HG02840 (cell line): ENCODE measurements around the gene IFNK.

Experiments
- ATAC-seq: cut with Tn5 transposase; IDR thresholded peaks from one replicate; pipeline ENCODE4 v1.9.1; 2021; ENCODE audit warnings: mild to moderate bottlenecking, moderate library complexity, moderate number of reproducible peaks; ENCODE audit not compliant: unreplicated experiment, low FRiP score

The IFNK gene

DNA sequence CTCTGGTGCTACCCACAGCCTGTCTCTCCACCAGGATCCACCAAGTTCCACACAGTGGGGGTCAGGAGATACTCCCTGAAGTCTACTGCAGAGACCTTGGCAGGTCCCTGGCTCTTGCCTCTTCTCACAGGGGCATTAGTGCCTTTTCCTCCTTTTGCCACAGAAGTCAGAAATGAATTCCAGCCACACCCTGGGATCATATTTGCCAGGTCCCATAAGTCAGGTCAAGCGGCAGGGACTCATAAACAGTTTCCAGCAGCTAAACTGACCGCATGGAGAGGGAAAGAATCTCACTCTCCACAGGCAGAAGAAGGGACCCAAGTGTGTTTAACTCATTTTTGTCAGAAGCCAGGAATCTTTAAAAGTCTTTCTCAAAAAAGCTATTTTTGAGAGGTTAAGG is 13.3 kb upstream of the IFNK start:
- no peak for ATAC-seq

DNA sequence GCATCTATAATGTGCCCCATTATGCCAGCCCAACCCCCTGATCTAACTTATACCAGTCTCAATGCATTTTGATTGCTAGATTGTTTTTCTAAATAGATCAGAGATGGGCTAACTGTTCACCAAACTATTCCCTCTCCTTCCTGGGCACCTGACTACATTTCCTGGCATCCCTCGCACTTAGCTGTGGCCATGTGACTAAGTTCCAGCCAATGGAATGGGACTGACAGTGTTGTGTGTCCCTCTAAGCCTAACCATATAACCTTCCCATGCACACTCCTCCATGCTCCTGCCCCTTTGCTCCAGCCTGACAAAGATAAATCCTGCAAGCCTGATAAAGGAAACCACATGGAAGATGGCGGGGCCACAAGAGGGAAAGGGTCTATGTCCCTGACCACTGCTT is 12.3 kb upstream of the IFNK start:
- ATAC-seq, result no peak

DNA sequence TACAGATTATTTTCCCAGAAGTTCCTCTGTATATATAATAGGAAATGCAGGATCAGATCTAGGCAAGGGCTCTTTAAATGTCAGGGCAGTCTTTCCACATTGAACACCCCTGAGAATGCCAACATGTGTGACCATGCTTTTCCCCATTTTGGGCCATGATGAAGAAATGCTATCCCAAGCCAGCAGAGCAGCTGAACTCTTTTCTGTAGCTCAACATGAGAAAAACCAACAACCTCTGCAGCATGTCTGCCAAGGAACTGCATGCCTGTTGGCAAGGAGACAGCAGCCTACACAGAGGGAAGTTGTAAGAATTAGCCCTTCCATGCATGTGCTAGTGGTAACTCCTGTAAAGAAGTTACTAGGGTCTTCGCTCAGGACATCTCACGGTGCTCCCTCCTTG is 9.5 kb upstream of the IFNK start:
- ATAC-seq, result no peak

DNA sequence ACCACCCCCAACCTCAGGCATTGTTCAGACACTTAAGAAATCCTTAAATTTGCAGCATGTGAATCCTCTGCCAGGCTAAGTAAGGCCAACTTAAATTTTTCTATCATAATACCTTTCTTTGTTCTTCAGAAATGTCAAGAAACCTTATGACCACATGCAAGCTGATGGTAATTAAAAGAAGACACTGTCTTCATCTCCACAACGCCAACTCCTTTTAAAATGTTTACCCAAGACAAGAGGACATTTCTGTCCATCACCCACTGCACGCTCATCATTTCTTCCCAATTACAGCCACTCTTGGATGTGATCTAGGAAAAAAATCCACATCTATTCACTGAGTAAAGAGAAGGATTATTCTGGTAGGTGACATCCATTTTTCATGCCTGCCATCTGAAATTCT is 6.1 kb upstream of the IFNK start:
- ATAC-seq, result no peak

DNA sequence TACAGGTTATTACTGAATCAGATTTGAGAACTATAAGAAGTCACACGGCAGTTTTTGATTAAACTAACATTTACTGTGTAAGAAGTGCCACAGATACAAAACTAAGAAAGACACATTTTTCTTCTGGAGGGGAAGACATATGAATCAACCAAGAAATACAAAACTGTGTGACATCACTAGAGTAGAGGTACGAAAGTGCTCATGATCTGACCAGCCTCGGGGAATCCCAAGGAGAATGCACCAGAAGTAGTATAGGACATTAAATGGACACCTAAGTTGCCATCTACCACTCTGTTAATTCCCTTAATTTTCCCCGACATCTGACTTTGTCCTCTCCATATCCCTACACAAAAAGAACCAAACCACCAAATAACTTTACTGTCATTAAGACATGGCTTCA is 5.3 kb upstream of the IFNK start:
- no peak for ATAC-seq

DNA sequence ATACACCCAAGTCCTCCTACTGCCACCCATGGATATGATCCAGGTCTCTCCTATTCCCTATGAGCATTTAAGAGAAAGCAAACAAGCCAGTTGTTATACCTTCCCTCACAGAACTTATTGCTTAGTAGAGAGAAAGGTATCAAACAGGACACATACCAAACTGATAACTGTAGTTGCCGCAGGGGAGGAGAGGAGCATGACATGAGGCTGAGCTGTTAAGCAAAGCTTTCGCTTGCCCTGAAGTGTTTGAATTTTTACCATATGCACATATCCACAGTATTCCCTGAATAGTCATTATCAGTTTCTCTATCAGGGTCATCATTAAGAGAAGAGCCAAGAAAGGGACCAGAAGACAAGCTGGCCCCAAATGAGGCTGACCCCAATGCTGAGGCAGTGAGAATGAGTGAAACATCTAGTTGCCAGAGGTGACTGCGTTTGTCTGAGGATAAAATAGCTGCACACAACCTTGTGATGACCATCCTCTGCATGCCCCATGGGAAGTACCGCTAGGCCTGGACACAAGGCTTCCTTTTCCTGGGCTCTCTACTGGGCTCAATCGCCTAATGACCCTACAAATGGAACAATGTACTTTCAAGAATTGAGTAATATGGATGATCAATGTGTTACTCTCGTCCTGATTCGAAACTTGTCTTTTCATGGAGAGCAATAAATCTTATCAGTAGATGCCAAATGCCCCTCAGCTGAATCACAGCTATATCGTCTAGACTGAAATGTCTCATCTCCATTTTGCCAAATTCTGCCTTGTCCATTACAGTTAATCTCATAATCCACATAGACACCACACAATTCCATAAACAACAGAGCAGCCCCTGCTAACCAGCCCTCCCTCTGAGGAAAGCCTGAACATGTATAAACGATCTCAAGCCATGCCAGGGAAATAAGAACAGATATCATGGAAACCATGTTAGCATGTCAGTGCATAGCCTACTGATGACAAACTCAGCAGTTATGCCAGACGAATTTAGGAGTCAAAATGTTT is 4.3 kb upstream of the IFNK start:
- no peak for ATAC-seq

DNA sequence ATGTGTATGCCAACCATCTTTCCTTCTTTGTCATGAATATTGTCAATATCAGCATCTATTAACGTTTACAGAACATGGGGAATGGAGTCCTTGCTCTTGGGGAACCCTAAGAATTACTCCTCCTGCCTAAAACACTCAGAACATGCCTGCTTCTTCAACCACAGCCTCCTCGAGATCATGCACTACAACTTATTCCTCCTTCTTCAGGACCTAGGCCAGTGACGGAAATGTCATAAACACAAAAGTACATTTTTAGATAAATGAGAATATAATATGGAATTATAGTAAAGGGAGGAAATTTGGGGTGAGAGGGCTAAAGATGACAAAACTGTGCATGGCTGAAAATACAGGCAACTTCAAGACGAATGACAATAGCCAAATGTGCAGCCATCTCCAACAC is 3.1 kb upstream of the IFNK start:
- ATAC-seq, result no peak

DNA sequence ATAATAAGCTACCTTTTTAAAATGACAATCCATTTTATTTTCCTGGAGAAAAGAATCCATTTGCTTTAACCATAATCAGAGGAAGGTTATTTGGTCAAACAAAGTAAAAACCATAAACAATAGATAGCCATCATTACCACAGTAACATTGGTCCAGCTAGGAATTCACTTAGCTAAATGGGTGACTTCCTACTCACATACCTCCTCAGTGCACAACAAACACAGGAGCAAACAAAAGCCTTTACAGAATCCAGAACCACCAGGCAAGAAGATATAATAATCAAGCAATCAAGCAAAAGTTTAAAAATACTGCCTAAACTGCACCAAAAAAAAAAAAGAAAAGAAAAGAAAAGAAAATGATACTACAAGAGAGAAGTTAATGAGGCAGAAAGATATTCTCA is 949 bp upstream of the IFNK start:
- no peak for ATAC-seq

DNA sequence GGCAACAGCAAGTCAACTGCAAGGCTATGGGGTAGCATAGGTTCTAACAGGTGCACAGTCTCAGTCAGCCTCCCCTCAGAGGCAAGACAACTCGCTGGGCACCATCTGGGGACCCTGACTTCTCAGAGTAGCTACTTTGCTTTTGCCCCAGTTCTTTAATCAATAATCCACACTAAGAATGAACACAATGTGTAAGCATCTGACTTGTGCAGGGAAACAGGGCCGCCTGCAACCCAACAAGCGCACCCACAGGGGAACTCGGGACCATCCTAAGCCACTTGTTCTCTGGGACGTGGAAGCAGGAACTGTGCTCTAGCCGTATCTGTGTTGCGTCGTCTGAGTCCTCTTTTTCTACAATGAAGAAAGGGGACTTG is 3.6 kb downstream of the IFNK start:
- ATAC-seq, result no peak

DNA sequence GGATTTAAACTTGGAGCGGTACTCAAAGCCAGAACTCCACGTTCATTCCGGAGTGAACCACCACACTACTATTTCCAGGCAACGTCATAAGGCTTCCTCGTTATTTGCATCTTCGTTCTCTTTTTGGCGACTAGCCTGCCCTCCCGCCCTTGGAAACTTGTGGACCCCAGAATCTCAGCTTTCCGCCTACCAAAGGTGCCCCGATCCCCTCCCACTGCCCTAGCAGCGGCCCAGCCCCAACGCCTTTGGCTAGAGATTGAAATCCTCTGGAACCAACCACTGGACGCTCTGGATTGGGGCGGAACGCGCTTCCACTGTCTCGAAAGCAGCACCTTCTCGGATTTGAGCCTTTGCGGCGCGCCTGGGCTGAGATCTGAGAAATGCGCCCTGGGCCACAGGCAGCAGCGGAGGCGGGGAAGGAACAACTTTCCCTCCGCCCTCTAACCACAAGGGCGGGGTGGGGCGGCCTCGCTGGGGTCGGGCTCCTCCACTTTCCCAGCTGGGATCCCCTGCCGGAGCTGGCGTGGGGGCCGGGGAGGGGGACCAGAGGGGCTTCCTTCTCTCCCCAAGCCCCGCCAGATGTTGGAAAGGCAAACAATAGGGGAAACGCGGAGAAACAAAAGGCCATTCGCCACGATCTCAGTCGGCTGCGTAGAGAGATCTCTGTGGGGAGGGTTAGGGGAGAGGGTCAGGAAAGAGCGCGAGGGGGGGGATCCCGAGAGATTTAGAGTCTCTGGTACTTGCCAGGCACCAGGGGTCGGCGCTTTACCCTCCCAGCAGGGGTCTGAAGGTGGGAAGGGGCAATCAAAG is 4.2 kb downstream of the IFNK start:
- ATAC-seq, result peak; percentile 52

DNA sequence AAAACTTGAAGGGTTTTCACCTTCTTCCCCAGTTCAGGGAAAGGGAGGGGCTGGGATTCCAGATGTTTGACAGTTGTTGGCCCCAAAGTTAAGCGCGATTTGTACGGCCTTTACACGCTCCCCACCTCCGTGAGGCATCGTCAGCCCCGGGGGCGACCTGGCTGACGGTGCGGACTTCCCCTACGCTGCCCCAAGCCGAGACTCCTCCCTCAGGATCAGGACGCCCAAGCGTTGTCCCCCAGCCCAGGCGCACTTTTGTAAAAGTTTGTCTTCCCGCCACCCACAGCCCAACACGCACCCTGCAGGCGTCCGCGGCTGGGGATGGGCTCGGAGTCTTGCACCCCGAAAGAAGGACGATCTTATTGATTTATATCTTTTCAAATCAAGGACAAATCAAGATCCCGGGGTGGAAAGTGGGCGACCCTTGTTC is 4.8 kb downstream of the IFNK start:
- peak; percentile 42 for ATAC-seq

DNA sequence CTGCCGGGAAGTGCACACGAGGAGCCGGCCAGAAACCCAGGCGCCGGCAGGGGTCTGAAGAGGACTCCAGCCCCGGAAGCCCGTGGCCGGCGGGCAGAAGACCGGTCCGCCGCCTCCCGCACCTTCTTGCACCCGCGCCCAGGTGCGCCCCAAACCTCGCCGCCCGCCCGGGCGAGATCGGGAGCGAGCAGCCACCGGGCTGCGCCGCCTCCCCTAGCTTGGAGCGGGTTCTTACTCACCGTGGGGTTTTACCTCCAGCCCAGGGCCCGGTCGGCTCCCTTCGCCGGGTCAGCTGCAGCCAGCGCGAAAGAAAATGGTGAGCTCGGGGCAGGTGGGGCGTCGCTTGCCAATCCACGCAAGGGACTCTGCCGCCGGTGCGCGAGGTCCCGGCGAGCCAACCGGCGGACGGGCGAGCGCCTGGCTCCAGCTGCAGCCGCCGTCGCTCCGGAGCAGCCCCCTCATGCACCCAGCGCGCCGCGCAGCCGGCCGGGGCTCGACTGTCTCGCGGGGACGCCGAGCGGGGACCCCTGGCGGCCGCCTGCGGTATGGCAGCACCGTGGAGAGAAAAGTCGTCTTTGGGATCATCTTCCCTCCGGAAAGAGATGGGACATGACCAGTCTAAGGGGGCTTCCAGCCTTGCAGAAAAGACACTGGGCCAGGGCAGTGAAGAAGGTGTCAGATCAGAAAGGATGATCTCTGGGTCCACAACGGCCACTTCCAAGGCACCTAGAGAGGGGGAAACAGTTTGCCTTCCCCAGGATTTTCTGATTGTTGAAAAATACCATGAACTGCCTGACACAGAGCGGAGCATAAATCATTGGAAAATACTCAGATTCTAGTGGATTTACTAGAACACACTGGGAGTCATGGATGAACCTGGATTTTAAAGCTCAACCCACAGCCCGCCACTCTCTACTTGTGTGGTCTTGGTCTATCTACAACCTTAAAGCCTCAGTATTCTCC is 5.5 kb downstream of the IFNK start, which contains the start of gene MOB3B:
Gene MOB3B (minus strand): TSS at position 499 of the 963 bp plus-strand sequence. CDS start 74,264 bp downstream, outside the sequence.
- ATAC-seq, result peak; percentile 73

DNA sequence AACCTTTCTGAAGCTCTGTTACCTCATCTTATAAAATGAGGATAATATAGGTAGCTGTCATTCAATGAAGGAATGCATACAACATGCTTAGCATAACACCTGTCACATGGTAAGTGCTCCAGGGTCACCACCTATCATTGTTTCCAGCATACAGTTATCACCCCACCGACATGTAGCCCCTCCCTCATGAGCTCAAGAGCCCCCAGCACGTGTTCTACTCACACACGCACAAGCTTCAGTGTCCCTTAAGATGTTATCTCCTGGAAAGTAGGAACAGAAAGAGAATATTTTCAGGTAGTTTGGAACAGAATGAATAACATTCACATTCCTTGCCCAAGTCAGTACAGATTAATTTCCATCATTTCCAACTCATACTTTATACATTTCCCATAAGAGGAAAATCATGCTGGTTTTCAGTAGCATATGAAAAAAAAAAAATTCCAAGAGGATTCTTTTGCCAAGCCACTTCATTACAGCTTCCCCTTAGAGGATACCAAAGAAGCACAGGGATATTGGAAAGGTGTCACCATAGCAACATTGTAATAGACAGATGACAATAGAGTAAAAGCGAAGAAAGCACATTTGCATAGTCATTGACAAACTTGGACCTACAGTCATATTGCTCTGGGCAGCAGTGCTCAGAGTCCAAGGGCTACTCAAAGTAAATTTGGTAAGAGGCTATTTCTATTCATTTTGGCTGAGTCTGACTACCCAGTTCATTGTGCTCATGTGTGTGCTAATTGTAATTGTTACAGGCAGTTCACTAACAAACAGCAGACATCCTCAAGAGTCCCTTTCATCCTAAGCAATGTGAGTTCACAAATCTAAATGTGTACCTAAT is 7.0 kb downstream of the IFNK start:
- ATAC-seq, result no peak

DNA sequence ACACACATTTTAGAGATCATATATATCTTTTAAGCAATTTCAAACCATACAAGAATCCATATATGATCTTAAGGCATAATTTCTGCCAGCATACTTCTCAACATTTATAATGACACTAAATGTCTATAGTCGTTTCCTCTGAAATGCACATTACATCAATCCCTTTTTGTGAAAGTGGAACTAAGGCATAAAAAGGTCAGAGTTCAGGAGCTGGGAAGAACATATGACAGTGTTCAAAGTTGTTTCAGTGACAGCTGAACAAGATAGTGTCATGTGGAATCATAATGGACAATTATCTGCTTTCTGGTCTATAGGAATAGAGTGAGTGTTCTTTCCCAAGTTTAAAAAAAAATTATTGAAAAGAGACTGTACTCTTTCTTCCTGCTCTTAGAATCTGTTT is 8.0 kb downstream of the IFNK start:
- no peak for ATAC-seq

DNA sequence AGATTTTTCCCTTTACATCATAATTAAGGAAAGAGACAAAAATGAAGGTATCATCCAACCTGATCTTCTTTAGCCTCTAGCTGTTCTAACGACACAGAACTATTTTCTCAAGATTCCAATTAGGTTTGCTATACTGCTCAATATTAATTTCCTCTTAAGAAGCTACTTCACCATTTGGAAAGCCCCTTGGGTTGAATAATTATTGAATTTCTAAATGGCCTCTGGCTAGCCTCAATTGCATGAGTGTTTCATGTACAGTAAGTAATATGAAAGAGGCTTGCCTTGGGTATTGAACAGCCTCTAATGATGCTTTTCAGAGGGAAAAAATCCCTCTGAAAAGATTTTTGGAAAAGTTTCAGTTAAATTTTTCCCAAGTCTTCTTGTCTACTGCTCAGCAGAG is 9.2 kb downstream of the IFNK start:
- no peak for ATAC-seq

DNA sequence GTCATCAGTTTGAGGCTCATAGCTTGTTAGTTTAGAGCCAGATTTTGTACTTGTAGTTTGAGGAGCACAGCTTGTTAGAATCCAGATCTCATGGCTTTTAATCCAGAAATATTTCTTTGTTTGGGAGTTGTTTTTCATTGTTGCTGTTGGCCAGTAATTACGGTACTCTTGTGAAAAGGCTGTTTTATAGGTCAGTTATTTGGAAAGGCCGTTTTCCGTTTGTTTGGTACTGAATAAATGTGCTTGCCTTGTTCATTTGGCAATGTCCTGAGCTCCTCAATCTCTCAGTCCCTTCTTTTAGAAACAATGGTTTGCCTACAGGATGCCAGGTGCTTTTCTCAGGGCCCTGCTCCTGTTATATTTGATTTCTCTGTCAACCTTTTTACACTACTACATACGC is 10.0 kb downstream of the IFNK start:
- ATAC-seq, result no peak

DNA sequence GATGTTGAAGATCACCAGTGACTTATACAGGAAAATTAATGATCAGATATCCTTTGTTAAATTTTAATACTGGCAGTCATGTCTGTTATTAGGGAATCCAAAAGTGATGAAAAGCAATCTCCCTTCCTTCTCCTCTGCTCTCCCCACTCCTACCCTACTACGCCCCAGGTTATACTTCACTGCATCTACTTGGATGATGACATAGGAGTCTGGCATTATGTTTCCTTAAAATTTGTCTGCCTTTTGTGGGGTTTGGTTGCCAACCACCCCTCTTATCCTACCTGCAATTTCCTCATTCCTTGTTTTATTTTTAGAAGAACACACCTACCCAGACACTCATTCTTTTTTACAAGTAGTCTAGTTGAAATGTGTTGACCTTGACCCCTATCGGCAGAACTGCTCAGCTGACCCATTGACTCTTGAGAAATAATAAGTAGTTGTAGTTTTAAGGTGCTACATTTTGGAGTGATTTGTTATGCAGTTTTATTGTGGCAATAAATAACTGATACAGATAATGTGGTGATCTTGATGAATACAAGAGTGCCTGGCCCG is 10.6 kb downstream of the IFNK start:
- ATAC-seq, result no peak

DNA sequence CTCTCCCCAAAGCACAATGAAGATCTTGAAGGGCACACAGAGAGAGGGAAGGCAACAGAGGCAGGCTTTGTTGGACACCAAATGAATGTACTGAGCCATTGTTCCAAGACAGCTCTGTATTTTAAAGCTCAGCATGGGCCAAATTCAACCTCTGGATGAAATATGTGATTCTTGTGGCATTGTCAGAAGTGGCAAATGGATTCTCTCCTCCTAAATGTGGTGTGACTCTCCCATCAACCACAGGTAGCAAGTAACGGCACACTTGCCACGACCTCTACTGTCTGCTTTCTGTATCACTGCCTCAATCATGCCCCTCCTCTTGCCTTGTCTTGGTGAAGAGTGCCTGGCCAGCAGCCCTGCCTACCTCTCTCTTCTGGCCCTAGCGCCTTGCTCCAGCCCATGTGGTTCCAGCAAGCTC is 11.6 kb downstream of the IFNK start:
- ATAC-seq, result no peak

DNA sequence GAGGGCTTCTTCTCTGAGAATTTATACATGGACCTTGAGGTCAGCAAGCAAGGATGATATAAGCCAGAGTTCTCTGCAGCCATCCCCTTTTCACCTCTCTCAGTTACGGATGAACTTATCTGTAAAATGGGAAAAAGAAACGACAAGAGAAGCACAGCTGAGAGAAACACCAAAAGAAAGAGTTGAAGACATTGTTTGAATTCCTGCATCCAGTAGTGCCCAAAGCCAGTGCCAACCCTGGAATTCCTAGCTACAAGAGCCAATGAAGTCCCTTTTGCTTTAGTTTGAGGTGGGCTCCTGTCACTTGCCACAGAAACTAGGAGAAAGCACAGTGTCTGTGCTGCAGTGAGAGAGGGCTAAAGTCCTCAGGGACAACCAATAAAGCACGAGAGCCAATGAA is 12.1 kb downstream of the IFNK start:
- no peak for ATAC-seq
